Epithelial cell of esophagus (primary cell): ENCODE measurements around the gene IBTK.
"Not testable (repeated sequence)": the region's sequence is repeated elsewhere in the genome, so short reads cannot be mapped to it uniquely, and the experiment has no call there.

Experiments used
- DNase-seq: peaks from one replicate; pipeline ENCODE4 v3.0.0; 2010; ENCODE audit warnings: low read depth
- H3K4me3 ChIP-seq: 2 replicates; pipeline ENCODE4 v1.5.1; 2011; ENCODE audit warnings: mild to moderate bottlenecking, low read length, control low read depth
- TF ChIP-seq, protein P1 (sequence below): IDR thresholded peaks from 2 replicates; pipeline ENCODE4 v1.5.1; 2011; ENCODE audit warnings: low read depth, mild to moderate bottlenecking, low read length, control low read depth, inconsistent platforms; ENCODE audit not compliant: insufficient read depth; ENCODE audit errors: missing control alignments

IBTK gene

DNA sequence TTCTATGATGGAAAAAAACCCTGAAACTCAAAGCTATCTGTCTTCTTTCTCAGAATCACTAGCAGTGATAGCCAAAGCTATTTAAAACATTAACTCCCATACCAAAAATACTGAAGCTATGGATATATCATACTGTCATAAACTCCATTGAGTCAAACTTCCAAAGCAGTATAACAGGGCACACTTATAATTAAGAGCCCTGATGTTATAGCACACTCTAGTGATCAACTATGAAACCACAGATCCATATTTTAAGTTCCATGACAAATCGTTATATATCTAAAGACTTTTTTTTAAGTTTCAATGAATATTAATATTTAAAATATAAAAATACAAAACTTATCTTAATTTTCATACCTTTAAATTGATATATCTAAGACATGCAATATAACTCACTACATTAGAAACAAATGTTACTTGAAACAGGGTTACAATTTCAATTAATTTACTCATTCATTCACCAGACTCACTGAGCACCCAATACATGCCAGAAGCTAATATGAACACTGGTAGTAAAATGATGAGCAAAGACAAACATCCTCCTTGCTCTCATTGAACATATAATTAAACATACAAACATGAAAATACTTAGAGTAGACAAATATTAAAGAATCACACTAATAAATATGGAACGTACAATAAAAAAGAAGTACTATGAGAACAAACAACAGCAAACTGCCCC is 69.3 kb downstream of the IBTK start:
- TF ChIP-seq, protein P1, sequence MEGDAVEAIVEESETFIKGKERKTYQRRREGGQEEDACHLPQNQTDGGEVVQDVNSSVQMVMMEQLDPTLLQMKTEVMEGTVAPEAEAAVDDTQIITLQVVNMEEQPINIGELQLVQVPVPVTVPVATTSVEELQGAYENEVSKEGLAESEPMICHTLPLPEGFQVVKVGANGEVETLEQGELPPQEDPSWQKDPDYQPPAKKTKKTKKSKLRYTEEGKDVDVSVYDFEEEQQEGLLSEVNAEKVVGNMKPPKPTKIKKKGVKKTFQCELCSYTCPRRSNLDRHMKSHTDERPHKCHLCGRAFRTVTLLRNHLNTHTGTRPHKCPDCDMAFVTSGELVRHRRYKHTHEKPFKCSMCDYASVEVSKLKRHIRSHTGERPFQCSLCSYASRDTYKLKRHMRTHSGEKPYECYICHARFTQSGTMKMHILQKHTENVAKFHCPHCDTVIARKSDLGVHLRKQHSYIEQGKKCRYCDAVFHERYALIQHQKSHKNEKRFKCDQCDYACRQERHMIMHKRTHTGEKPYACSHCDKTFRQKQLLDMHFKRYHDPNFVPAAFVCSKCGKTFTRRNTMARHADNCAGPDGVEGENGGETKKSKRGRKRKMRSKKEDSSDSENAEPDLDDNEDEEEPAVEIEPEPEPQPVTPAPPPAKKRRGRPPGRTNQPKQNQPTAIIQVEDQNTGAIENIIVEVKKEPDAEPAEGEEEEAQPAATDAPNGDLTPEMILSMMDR, result peak; percentile 49
- peak; percentile 39 for DNase-seq
- no peak overlapping the region for H3K4me3 ChIP-seq

DNA sequence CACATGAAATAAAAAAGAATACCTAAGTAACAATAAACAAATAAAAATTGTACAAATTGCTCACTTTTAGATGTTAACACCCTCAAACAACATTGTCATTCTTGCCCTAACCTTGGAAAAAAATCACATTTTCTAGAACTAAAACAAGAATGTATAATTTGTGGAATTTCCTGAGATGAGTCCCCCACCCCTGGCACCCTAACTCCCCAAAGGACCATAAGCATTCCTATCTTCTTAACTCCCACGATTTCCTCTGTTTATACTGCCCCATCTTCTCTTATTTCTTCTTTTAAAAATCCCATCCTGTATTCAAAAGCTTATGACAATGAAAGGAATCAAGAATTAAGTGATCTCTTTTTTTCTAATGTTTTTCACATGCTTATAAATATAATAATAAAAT is 70.9 kb downstream of the IBTK start:
- DNase-seq, result no peak
- no peak overlapping the region for H3K4me3 ChIP-seq
- TF ChIP-seq, protein P1, result no peak

- no peak for DNase-seq
- TF ChIP-seq, protein P1, result no peak
Measured at GRCh38 chr6:82172594-82172993, 75.0 kb downstream of the IBTK start.

DNA sequence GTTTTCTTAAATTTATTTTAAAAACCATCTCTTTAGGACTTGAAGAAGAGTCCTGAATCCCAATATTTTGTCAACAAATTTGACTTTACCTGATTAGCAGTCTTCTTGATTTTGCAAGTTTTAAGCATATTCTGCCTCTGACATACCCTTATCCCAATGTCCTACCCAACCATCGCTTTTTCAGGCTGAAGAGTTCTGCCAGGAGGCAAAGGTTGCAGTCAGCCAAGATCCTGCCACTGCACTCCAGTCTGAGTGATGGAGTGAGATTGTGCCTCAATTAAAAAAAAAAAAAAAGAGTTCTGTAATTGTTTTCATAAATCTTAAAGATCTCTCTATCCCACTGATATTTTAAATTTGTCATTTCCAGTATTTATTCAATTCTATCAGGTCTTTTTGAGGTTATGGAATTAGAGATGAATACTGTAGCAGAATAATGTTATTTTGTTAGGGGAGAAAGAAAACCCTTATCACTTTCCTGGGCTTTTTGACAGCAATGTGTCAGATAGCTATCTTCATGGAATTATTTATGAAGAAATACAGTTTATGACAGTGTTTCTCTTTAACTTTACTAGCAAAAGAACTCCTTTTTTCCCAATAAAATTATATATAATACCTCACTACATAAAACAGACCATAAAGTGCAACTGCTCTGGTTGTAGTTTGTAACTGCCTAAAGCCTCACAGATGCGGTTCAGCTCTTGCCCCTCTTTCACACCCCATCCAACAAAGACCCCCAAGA is 78.2 kb downstream of the IBTK start:
- H3K4me3 ChIP-seq, result no peak overlapping the region
- TF ChIP-seq, protein P1, result no peak
- no peak for DNase-seq

More at GRCh38 chr6:82172594-82172993, 75.0 kb downstream of the IBTK start:
- H3K4me3 ChIP-seq, result no peak overlapping the region

DNA sequence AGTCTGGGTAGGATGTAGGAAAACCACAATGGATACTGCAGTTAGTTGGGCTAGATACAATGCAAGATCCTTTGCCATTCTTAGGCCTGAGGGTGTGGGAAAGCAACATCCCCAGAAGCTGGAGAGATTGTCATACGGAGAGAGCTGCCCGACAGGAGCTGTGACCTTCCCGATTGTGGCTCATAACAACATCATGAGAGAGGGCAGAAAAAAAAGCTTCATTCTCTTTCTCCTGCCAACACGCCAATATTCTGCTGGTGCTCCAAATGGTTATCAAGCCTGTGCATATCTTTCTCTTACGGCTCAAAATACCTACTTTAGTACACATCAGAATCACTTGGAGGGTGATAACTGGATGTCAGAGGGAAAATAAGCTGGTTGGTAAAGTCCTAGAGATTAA is 81.1 kb downstream of the IBTK start:
- no peak for DNase-seq
- TF ChIP-seq, protein P1, result no peak

GRCh38 chr6:82160255-82160990 is 87.1 kb downstream of the IBTK start:
- DNase-seq, result no peak
- TF ChIP-seq, protein P1, result no peak
- no peak overlapping the region for H3K4me3 ChIP-seq

More for the DNA sequence above, 81.1 kb downstream of the IBTK start:
- no peak overlapping the region for H3K4me3 ChIP-seq

DNA sequence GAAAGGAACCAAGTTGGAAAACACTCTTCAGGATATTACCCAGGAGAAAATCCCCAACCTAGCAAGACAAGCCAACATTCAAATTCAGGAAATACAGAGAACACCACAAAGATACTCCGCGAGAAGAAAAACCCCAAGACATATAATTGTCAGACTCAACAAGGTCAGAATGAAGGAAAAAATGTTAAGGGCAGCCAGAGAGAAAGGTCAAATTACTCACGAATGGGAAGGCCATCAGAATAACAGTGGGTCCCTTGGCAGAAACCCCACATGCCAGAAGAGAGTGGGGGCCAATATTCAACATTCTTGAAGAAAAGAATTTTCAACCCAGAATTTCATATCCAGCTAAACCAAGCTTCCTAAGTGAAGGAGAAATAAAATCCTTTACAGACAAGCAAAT is 94.8 kb downstream of the IBTK start:
- DNase-seq, H3K4me3 ChIP-seq: not testable (repeated sequence)

GRCh38 chr6:82151147-82151546 is 96.4 kb downstream of the IBTK start:
- not testable (repeated sequence) for H3K4me3 ChIP-seq, DNase-seq
